HL-60 (cell line): ENCODE data around the gene TBX4.

Source experiments
- CTCF ChIP-seq: IDR thresholded peaks from one replicate; pipeline ENCODE4 v1.5.1; 2011; ENCODE audit warnings: low read length, control low read depth, inconsistent platforms; ENCODE audit not compliant: insufficient read depth
- GABPA ChIP-seq: IDR thresholded peaks from 2 replicates; pipeline ENCODE4 v1.6.1; 2012; ENCODE audit warnings: low read depth
- POLR2AphosphoS5 ChIP-seq: IDR thresholded peaks from 2 replicates; pipeline ENCODE4 v1.6.1; 2012; ENCODE audit warnings: low read depth
- REST ChIP-seq: IDR thresholded peaks from 2 replicates; pipeline ENCODE4 v1.6.1; 2012; ENCODE audit warnings: low read depth; ENCODE audit not compliant: insufficient replicate concordance

GRCh38 chr17:61406537-61406845, 45.7 kb upstream of the TBX4 start:
- TF ChIP-seq CTCF (no peak), REST (no peak), POLR2AphosphoS5 (no peak), GABPA (no peak)
